Embryonic facial prominence (tissue), 1 donor: ENCODE data around the gene NAPEPLD.

ENCODE experiments used
- DNase-seq: peaks from one replicate; pipeline ENCODE4 v3.0.0-alpha.2; 2016; ENCODE audit errors: extremely low spot score

Gene NAPEPLD

GRCh38 chr7:103143868-103144267 lies 5.0 kb downstream of the NAPEPLD start:
- no peak for DNase-seq

- DNase-seq, result no peak
Measured at GRCh38 chr7:103142494-103142893, 6.4 kb downstream of the NAPEPLD start.

GRCh38 chr7:103141753-103142404 lies 7.0 kb downstream of the NAPEPLD start:
- DNase-seq, result no peak

GRCh38 chr7:103140685-103141084 lies 8.2 kb downstream of the NAPEPLD start:
- no peak for DNase-seq

GRCh38 chr7:103140061-103140460 lies 8.8 kb downstream of the NAPEPLD start:
- no peak for DNase-seq

- DNase-seq, result no peak
Measured at GRCh38 chr7:103134836-103135554, 13.9 kb downstream of the NAPEPLD start.

GRCh38 chr7:103132995-103133688 lies 15.8 kb downstream of the NAPEPLD start:
- DNase-seq, result no peak

GRCh38 chr7:103130901-103131624 lies 17.8 kb downstream of the NAPEPLD start:
- DNase-seq, result no peak

GRCh38 chr7:103129702-103130549 lies 19.0 kb downstream of the NAPEPLD start:
- DNase-seq, result no peak

GRCh38 chr7:103127006-103127405 lies 21.9 kb downstream of the NAPEPLD start:
- no peak for DNase-seq

GRCh38 chr7:103124429-103124979 lies 24.4 kb downstream of the NAPEPLD start:
- no peak for DNase-seq

GRCh38 chr7:103123529-103123928 lies 25.4 kb downstream of the NAPEPLD start:
- DNase-seq, result no peak

- DNase-seq, result no peak
Measured at GRCh38 chr7:103121641-103122040, 27.3 kb downstream of the NAPEPLD start.

GRCh38 chr7:103120362-103120761 lies 28.5 kb downstream of the NAPEPLD start:
- DNase-seq, result no peak

GRCh38 chr7:103119791-103120291 lies 29.1 kb downstream of the NAPEPLD start:
- no peak for DNase-seq

- no peak for DNase-seq
Measured at GRCh38 chr7:103117465-103117864, 31.4 kb downstream of the NAPEPLD start.

GRCh38 chr7:103116991-103117390 lies 31.9 kb downstream of the NAPEPLD start:
- DNase-seq, result no peak

GRCh38 chr7:103116511-103116910 lies 32.4 kb downstream of the NAPEPLD start:
- DNase-seq, result no peak

- no peak for DNase-seq
Measured at GRCh38 chr7:103115771-103116170, 33.1 kb downstream of the NAPEPLD start.

GRCh38 chr7:103114576-103115008 lies 34.3 kb downstream of the NAPEPLD start:
- no peak for DNase-seq

GRCh38 chr7:103113164-103113563 lies 35.7 kb downstream of the NAPEPLD start:
- no peak for DNase-seq
